Activated T-helper 2 cell treated with anti-CD3 and anti-CD28 coated beads, Interferon-gamma antibody, Interleukin-2, Interleukin-4, amounts not matched to agents 10 μg/mL and 5 μg/mL and 100 μg/mL, durations not matched to agents 14 hours and 24 hours and 36 hours (primary cell): ENCODE measurements around the gene MRGPRD. TPM values are rescaled to one million over a fixed set of nuclear protein-coding genes. Genes with fewer than 3 reads are reported as not detected.

Experiments
- DNase-seq: peaks from one replicate; pipeline ENCODE4 v3.0.0; 2021; ENCODE audit warnings: low spot score
- H3K27ac Mint-ChIP-seq: one replicate; pipeline ENCODE4 v1.8.0; 2021; ENCODE audit warnings: mixed read lengths
- H3K27me3 Mint-ChIP-seq: one replicate; pipeline ENCODE4 v1.8.0; 2021; ENCODE audit warnings: low read depth, mixed read lengths
- H3K36me3 Mint-ChIP-seq: one replicate; pipeline ENCODE4 v1.8.0; 2021; ENCODE audit warnings: low read depth, mixed read lengths
- H3K4me1 Mint-ChIP-seq: one replicate; pipeline ENCODE4 v1.8.0; 2021; ENCODE audit warnings: low read depth, mixed read lengths
- H3K4me3 Mint-ChIP-seq: one replicate; pipeline ENCODE4 v1.8.0; 2021; ENCODE audit warnings: low read depth, mild to moderate bottlenecking, moderate library complexity, mixed read lengths
- H3K9me3 Mint-ChIP-seq: one replicate; pipeline ENCODE4 v1.8.0; 2021; ENCODE audit warnings: mixed read lengths
- intact Hi-C: fragments of 100-400 bp; cut with micrococcal nuclease; formaldehyde crosslinking; loops from one replicate; pipeline ENCODE4 v1.15.1; 2023
- total RNA-seq: library from RNA; stranded (reverse); gene quantifications from 2 replicates; pipeline ENCODE4 v1.2.3, GENCODE V29; 2022

The MRGPRD gene
- total RNA-seq, 1 donor from 2014 or later, result not detected

GRCh38 chr11:69011624-69012091 lies 30.9 kb upstream of the MRGPRD start:
- Mint-ChIP-seq H3K36me3 (no peaks in the 10 kb centered on the region), H3K4me3 (no peak overlapping the region), H3K9me3 (no peaks in the 10 kb centered on the region), H3K4me1 (no peaks in the 10 kb centered on the region), H3K27ac (no peak overlapping the region), H3K27me3 (peaks cover 27% of the 10 kb centered on the region)
- intact Hi-C loops, result no loop called here
- no peak for DNase-seq

- Mint-ChIP-seq H3K9me3 (no peaks in the 10 kb centered on the region), H3K27ac (no peak overlapping the region), H3K4me1 (no peaks in the 10 kb centered on the region), H3K36me3 (no peaks in the 10 kb centered on the region), H3K27me3 (peaks cover 27% of the 10 kb centered on the region), H3K4me3 (no peak overlapping the region)
- peak; percentile 39 for DNase-seq
- intact Hi-C loops, result no loop called here
These were observed 30.3 kb upstream of the MRGPRD start for GRCh38 chr11:69010964-69011623.

- H3K9me3 Mint-ChIP-seq, result no peaks in the 10 kb centered on the region
- no peaks in the 10 kb centered on the region for H3K4me1 Mint-ChIP-seq
- no peak overlapping the region for H3K27ac Mint-ChIP-seq
- no peaks in the 10 kb centered on the region for H3K36me3 Mint-ChIP-seq
- peaks cover 27% of the 10 kb centered on the region for H3K27me3 Mint-ChIP-seq
- intact Hi-C loops, result no loop called here
- H3K4me3 Mint-ChIP-seq, result no peak overlapping the region
- DNase-seq, result no peak
These were observed 29.6 kb upstream of the MRGPRD start for GRCh38 chr11:69010361-69010891.

- Mint-ChIP-seq H3K4me3 (no peak overlapping the region), H3K4me1 (no peaks in the 10 kb centered on the region), H3K36me3 (no peaks in the 10 kb centered on the region), H3K9me3 (no peaks in the 10 kb centered on the region), H3K27ac (no peak overlapping the region), H3K27me3 (peaks cover 24% of the 10 kb centered on the region)
- DNase-seq, result no peak
- intact Hi-C loops, result no loop called here
These were observed 28.8 kb upstream of the MRGPRD start for GRCh38 chr11:69009441-69010211.

- H3K4me3 Mint-ChIP-seq, result no peak overlapping the region
- DNase-seq, result no peak
- no peaks in the 10 kb centered on the region for H3K36me3 Mint-ChIP-seq
- no peak overlapping the region for H3K27ac Mint-ChIP-seq
- H3K4me1 Mint-ChIP-seq, result no peaks in the 10 kb centered on the region
- H3K9me3 Mint-ChIP-seq, result no peaks in the 10 kb centered on the region
- intact Hi-C loops, result no loop called here
- peaks cover 17% of the 10 kb centered on the region for H3K27me3 Mint-ChIP-seq
These were observed 28.1 kb upstream of the MRGPRD start for GRCh38 chr11:69008737-69009440.

GRCh38 chr11:69007975-69008381 lies 27.2 kb upstream of the MRGPRD start:
- DNase-seq, result no peak
- Mint-ChIP-seq H3K36me3 (no peaks in the 10 kb centered on the region), H3K4me3 (no peak overlapping the region), H3K4me1 (no peaks in the 10 kb centered on the region), H3K9me3 (no peaks in the 10 kb centered on the region), H3K27ac (no peak overlapping the region), H3K27me3 (peaks cover 17% of the 10 kb centered on the region)
- intact Hi-C loops, result no loop called here

- no peak overlapping the region for H3K27ac Mint-ChIP-seq
- no peaks in the 10 kb centered on the region for H3K9me3 Mint-ChIP-seq
- intact Hi-C loops, result no loop called here
- no peak overlapping the region for H3K4me3 Mint-ChIP-seq
- DNase-seq, result no peak
- H3K27me3 Mint-ChIP-seq, result peaks cover 9% of the 10 kb centered on the region
- no peaks in the 10 kb centered on the region for H3K36me3 Mint-ChIP-seq
- no peaks in the 10 kb centered on the region for H3K4me1 Mint-ChIP-seq
These were observed 26.0 kb upstream of the MRGPRD start for GRCh38 chr11:69006816-69007215.

GRCh38 chr11:69005631-69006368 lies 25.0 kb upstream of the MRGPRD start:
- intact Hi-C loops, result no loop called here
- Mint-ChIP-seq H3K9me3 (no peaks in the 10 kb centered on the region), H3K27me3 (peaks cover 4% of the 10 kb centered on the region), H3K36me3 (no peaks in the 10 kb centered on the region), H3K4me1 (no peaks in the 10 kb centered on the region), H3K27ac (no peak overlapping the region), H3K4me3 (no peak overlapping the region)
- DNase-seq, result no peak

- Mint-ChIP-seq H3K9me3 (no peaks in the 10 kb centered on the region), H3K27me3 (peaks cover 4% of the 10 kb centered on the region), H3K4me1 (no peaks in the 10 kb centered on the region), H3K4me3 (no peak overlapping the region), H3K27ac (no peak overlapping the region), H3K36me3 (no peaks in the 10 kb centered on the region)
- no peak for DNase-seq
- intact Hi-C loops, result no loop called here
These were observed 24.4 kb upstream of the MRGPRD start for GRCh38 chr11:69005183-69005630.

- Mint-ChIP-seq H3K4me3 (no peak overlapping the region), H3K4me1 (no peaks in the 10 kb centered on the region), H3K36me3 (no peaks in the 10 kb centered on the region), H3K27me3 (peaks cover 2% of the 10 kb centered on the region), H3K9me3 (no peaks in the 10 kb centered on the region), H3K27ac (no peak overlapping the region)
- intact Hi-C loops, result no loop called here
- DNase-seq, result no peak
These were observed 23.8 kb upstream of the MRGPRD start for GRCh38 chr11:69004411-69005182.

- intact Hi-C loops, result no loop called here
- H3K4me1 Mint-ChIP-seq, result no peaks in the 10 kb centered on the region
- DNase-seq, result no peak
- no peak overlapping the region for H3K27ac Mint-ChIP-seq
- H3K27me3 Mint-ChIP-seq, result peaks cover 4% of the 10 kb centered on the region
- no peaks in the 10 kb centered on the region for H3K36me3 Mint-ChIP-seq
- no peaks in the 10 kb centered on the region for H3K9me3 Mint-ChIP-seq
- no peak overlapping the region for H3K4me3 Mint-ChIP-seq
These were observed 23.1 kb upstream of the MRGPRD start for GRCh38 chr11:69003866-69004367.
